Mesenchymal stem cell (in vitro differentiated cells and primary cell): ENCODE results near the gene SUDS3.

ENCODE experiments used
- DNase-seq: peaks from one replicate; pipeline ENCODE4 v3.0.0-alpha.2; 2013
- H2AFZ ChIP-seq: one replicate; pipeline ENCODE4 v1.6.1; 2013; ENCODE audit warnings: low read depth, mild to moderate bottlenecking, control low read depth, inconsistent platforms, low read length, moderate library complexity
- H2AK5ac ChIP-seq: 2 replicates; pipeline ENCODE4 v1.6.1; 2013; ENCODE audit warnings: low read length, moderate library complexity, mild to moderate bottlenecking, inconsistent platforms; ENCODE audit not compliant: severe bottlenecking
- H2BK120ac ChIP-seq: one replicate; pipeline ENCODE4 v1.6.1; 2013; ENCODE audit warnings: low read depth, mild to moderate bottlenecking, inconsistent platforms, low read length, moderate library complexity
- H2BK12ac ChIP-seq, 2 experiments: one replicate each; pipeline ENCODE4 v1.6.1; 2013; ENCODE audit warnings: inconsistent platforms in 2 of 2, low read length in 2 of 2, mild to moderate bottlenecking in 2 of 2, moderate library complexity in 2 of 2, control low read depth in 1 of 2
- H2BK15ac ChIP-seq: one replicate; pipeline ENCODE4 v1.6.1; 2013; ENCODE audit warnings: mild to moderate bottlenecking, low read depth, inconsistent platforms; ENCODE audit not compliant: poor library complexity, severe bottlenecking
- H2BK5ac ChIP-seq: 2 replicates; pipeline ENCODE4 v1.6.1; 2013; ENCODE audit warnings: low read depth, mild to moderate bottlenecking, low read length, control low read depth, inconsistent platforms; ENCODE audit not compliant: poor library complexity, severe bottlenecking
- H3K14ac ChIP-seq, 2 experiments: one replicate each; pipeline ENCODE4 v1.6.1; 2013; ENCODE audit warnings: inconsistent platforms in 2 of 2, low read length in 2 of 2, control low read depth in 1 of 2, mild to moderate bottlenecking in 1 of 2, moderate library complexity in 1 of 2
- H3K18ac ChIP-seq, 2 experiments: one replicate each; pipeline ENCODE4 v1.6.1; 2013; ENCODE audit warnings: inconsistent platforms in 2 of 2, low read length in 2 of 2, control low read depth in 1 of 2, low read depth in 1 of 2, mild to moderate bottlenecking in 1 of 2
- H3K23ac ChIP-seq, 2 experiments: one replicate each; pipeline ENCODE4 v1.6.1; 2013; ENCODE audit warnings: inconsistent platforms in 2 of 2, low read length in 2 of 2, mild to moderate bottlenecking in 2 of 2, moderate library complexity in 2 of 2, control low read depth in 1 of 2
- H3K27ac ChIP-seq: 2 replicates; pipeline ENCODE4 v1.5.1; 2013; ENCODE audit warnings: mild to moderate bottlenecking, moderate library complexity, low read length, control low read depth, inconsistent platforms; ENCODE audit not compliant: poor library complexity, severe bottlenecking
- H3K27me3 ChIP-seq, 2 experiments: 2 replicates each; pipeline versions ENCODE4 v1.6.1 to v1.7.0; 2013; ENCODE audit warnings: low read length in 2 of 2, mild to moderate bottlenecking in 2 of 2, moderate library complexity in 2 of 2, control low read depth in 1 of 2, inconsistent platforms in 1 of 2; ENCODE audit not compliant: control insufficient read depth in 1 of 2, insufficient read depth in 1 of 2
- H3K36me3 ChIP-seq, 2 experiments: 2 replicates each; pipeline versions ENCODE4 v1.6.1 to v1.7.0; 2013; ENCODE audit warnings: low read length in 2 of 2, control low read depth in 1 of 2, inconsistent platforms in 1 of 2, low read depth in 1 of 2, mild to moderate bottlenecking in 1 of 2; ENCODE audit not compliant: insufficient read depth in 2 of 2, control insufficient read depth in 1 of 2
- H3K4ac ChIP-seq, 2 experiments: one replicate each; pipeline ENCODE4 v1.6.1; 2013; ENCODE audit warnings: inconsistent platforms in 2 of 2, low read length in 2 of 2, mild to moderate bottlenecking in 2 of 2, moderate library complexity in 2 of 2, control low read depth in 1 of 2, low read depth in 1 of 2
- H3K4me1 ChIP-seq: 2 replicates; pipeline ENCODE4 v1.6.1; 2013; ENCODE audit warnings: low read depth, low read length, control low read depth; ENCODE audit not compliant: control insufficient read depth, insufficient read depth
- H3K4me2 ChIP-seq: 2 replicates; pipeline ENCODE4 v1.6.1; 2013; ENCODE audit warnings: low read length, mild to moderate bottlenecking, inconsistent platforms; ENCODE audit not compliant: poor library complexity, severe bottlenecking
- H3K4me3 ChIP-seq, 2 experiments: 2 replicates each; pipeline versions ENCODE4 v1.5.1 to v1.7.0; 2013; ENCODE audit warnings: low read length in 2 of 2, mild to moderate bottlenecking in 2 of 2, control low read depth in 1 of 2, low read depth in 1 of 2; ENCODE audit not compliant: insufficient read depth in 1 of 2
- H3K79me1 ChIP-seq: replicated peaks from 2 replicates; pipeline ENCODE4 v1.6.1; 2013; ENCODE audit warnings: mild to moderate bottlenecking, control low read depth, low read length, inconsistent platforms; ENCODE audit not compliant: poor library complexity, severe bottlenecking
- H3K9ac ChIP-seq: 2 replicates; pipeline ENCODE4 v1.7.0; 2013; ENCODE audit warnings: mild to moderate bottlenecking, low read length, moderate library complexity
- H3K9me3 ChIP-seq: 2 replicates; pipeline ENCODE4 v1.7.0; 2013; ENCODE audit warnings: mild to moderate bottlenecking, low read length; ENCODE audit not compliant: control insufficient read depth
- H4K8ac ChIP-seq: one replicate; pipeline ENCODE4 v1.6.1; 2013; ENCODE audit warnings: inconsistent platforms, mild to moderate bottlenecking, low read length, moderate library complexity
- H4K91ac ChIP-seq: one replicate; pipeline ENCODE4 v1.6.1; 2013; ENCODE audit warnings: mild to moderate bottlenecking, low read length, inconsistent platforms
- WGBS: methylation state at CpG from one replicate; pipeline ENCODE4 v1.1.7; 2013; ENCODE audit warnings: mixed read lengths; 5-methylcytosine and 5-hydroxymethylcytosine counted together

Gene SUDS3

DNA sequence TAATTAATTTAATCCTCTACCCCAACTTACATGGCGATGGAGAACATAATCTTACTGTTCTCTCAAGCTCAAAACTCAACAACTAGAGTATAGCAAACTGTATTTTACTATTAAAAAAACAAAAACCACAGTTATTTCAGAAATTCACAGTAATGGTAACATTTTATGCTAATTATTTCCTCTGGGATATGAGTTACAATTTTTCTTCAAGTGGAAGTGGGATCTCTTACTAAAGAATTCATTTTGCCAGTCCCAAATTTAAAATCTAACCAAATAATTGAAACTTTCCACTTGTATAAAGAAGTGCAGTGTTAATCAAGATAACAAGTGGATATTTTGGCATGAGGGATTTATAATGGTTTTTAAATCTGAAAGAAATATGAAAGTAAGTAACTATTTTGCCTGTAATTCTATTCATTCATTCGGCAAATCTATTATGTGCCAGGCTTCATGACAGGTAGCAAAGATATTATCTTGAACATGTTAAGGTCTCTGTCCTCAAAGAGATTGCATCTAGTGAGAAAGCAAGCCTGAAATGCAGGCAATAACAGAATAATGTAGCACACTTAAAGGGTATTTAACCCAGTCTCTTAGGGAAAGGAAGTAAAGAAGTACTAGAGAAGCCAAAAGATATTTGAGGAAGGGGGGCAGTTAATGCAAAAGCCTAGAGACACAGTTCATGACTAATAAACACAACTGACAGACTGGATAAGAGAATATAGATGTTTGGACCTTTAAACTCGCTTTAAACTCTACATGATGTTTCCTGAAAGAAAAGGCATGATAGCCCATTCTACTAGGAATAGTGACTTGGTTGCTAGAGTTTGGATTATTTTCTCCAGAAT, 47.6 kb upstream of the SUDS3 start:
- Histone ChIP-seq H3K36me3 (peaks cover 0 to 3% of the 10 kb centered on the region in 2 experiments), H3K4me3 (no peak overlapping the region), H2BK5ac (no peak overlapping the region), H2BK12ac (no peak overlapping the region), H4K91ac (no peak overlapping the region), H2AK5ac (no peak overlapping the region), H3K27me3 (no peaks in the 10 kb centered on the region), H3K18ac (no peak overlapping the region), H2AFZ (no peak overlapping the region), H3K27ac (no peak overlapping the region), H3K23ac (no peak overlapping the region), H3K4me1 (no peaks in the 10 kb centered on the region), H2BK120ac (no peak overlapping the region), H3K4me2 (no peak overlapping the region), H4K8ac (no peak overlapping the region), H3K9ac (no peak overlapping the region), H3K14ac (no peak overlapping the region), H2BK15ac (no peak overlapping the region), H3K9me3 (no peaks in the 10 kb centered on the region), H3K4ac (no peak overlapping the region), H3K79me1 (no peaks in the 10 kb centered on the region)
- 67% methylated on average over 1 of the region's 3 CpGs for WGBS
- peak; percentile 52 for DNase-seq

DNA sequence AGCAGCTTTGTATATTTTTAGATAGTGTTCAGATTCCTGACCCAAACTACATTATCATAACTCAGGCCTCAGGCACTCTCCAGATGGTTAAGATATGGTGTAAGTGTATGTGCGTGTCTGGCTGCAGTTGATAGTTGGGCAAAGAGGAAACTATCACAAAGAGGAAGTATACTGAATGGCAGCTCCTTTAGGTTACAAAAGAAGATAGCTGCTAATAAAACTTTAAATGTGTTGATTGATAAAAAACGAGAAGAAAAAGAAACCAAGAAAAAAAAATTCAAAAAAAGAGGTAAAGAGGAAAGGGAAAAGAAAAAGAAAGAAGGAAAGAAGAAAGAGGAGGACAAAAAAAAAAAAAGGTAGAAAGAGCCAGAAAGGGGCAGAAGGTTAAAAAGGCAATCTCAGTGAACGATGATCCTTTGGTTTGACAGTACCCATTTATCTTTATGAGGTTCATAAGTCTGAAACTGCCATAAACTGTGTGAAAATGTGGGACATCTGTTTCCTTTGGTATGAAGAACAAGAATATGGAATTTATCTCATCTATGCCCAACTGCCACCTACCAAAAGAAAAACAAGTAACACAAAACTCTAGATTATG, 45.8 kb upstream of the SUDS3 start:
- no peak overlapping the region for H3K4me2 ChIP-seq
- no peak overlapping the region for H3K9ac ChIP-seq
- H3K27ac ChIP-seq = no peak overlapping the region
- H3K79me1 ChIP-seq = no peaks in the 10 kb centered on the region
- H2BK12ac ChIP-seq = no peak overlapping the region
- H2BK15ac ChIP-seq = no peak overlapping the region
- H3K14ac ChIP-seq = no peak overlapping the region
- H4K8ac ChIP-seq = no peak overlapping the region
- no peaks in the 10 kb centered on the region for H3K27me3 ChIP-seq
- DNase-seq = peak; percentile 91
- no peak overlapping the region for H3K23ac ChIP-seq
- H2AK5ac ChIP-seq = no peak overlapping the region
- H3K18ac ChIP-seq = no peak overlapping the region
- no peak overlapping the region for H2BK120ac ChIP-seq
- no peaks in the 10 kb centered on the region for H3K4me1 ChIP-seq
- H3K4ac ChIP-seq = no peak overlapping the region
- H3K36me3 ChIP-seq = peaks cover 0 to 3% of the 10 kb centered on the region in 2 experiments
- no peak overlapping the region for H3K4me3 ChIP-seq
- no peaks in the 10 kb centered on the region for H3K9me3 ChIP-seq
- no peak overlapping the region for H2BK5ac ChIP-seq
- WGBS = 42% methylated on average over 3 of the region's 3 CpGs
- no peak overlapping the region for H4K91ac ChIP-seq
- no peak overlapping the region for H2AFZ ChIP-seq

DNA sequence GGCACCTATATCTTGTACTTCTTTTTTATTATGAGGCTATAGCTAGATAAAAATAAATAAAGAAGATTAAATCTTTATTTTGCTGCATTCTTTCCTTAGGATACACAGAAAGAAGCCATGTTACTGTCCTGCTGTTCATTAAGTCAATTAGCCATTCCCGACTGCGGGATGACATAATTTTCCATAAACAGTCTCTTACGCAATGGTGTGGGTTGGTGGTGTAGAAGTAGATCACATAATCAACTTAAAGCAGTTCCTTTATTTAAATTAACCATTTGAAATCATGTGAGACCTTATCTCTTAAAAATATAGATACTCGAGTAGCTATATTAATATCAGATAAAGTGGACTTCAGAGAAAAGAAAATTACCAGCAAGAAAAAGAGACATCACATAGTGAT, 43.8 kb upstream of the SUDS3 start:
- Histone ChIP-seq H3K9me3 (no peaks in the 10 kb centered on the region), H3K79me1 (no peaks in the 10 kb centered on the region), H2BK15ac (no peak overlapping the region), H3K9ac (no peak overlapping the region), H3K4me3 (no peak overlapping the region), H3K4me2 (no peak overlapping the region), H2BK12ac (no peak overlapping the region), H4K91ac (no peak overlapping the region), H3K27ac (no peak overlapping the region), H2BK5ac (no peak overlapping the region), H2AK5ac (no peak overlapping the region), H3K14ac (no peak overlapping the region), H2BK120ac (no peak overlapping the region), H3K36me3 (no peaks in the 10 kb centered on the region), H3K4ac (no peak overlapping the region), H4K8ac (no peak overlapping the region), H2AFZ (no peak overlapping the region), H3K27me3 (no peaks in the 10 kb centered on the region), H3K18ac (no peak overlapping the region), H3K4me1 (no peaks in the 10 kb centered on the region), H3K23ac (no peak overlapping the region)
- 60% methylated on average over 2 of the region's 4 CpGs for WGBS
- DNase-seq = peak; percentile 80

DNA sequence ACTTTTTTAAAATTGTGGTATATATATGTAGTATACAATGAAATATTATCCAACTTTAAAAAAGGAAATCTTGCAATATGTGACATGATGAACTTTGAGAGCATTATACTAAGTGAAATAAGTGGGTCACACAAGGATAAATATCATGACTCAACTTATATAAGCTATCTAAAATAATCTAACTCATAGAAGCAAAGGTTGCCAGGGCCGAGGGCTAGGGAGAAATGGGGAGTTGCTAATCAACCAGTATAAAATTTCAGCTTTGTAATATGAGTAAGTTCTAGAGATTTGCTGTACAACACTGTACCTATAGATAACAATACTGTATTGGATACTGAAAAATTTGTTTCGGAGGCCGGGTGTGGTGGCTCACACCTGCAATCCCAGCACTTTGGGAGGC, 42.1 kb upstream of the SUDS3 start:
- no peaks in the 10 kb centered on the region for H3K9me3 ChIP-seq
- H3K9ac ChIP-seq = no peak overlapping the region
- no peak overlapping the region for H3K4me2 ChIP-seq
- peaks cover 2% of the 10 kb centered on the region for H3K79me1 ChIP-seq
- H4K8ac ChIP-seq = no peak overlapping the region
- H3K14ac ChIP-seq = no peak overlapping the region
- no peak overlapping the region for H3K4ac ChIP-seq
- H2AFZ ChIP-seq = no peak overlapping the region
- 100% methylated on average over 2 of the region's 3 CpGs for whole genome bisulfite sequencing
- H3K36me3 ChIP-seq = no peaks in the 10 kb centered on the region
- no peaks in the 10 kb centered on the region for H3K27me3 ChIP-seq
- H2BK15ac ChIP-seq = no peak overlapping the region
- H3K18ac ChIP-seq = no peak overlapping the region
- H2BK12ac ChIP-seq = no peak overlapping the region
- H2BK120ac ChIP-seq = no peak overlapping the region
- H3K4me3 ChIP-seq = no peak overlapping the region
- H3K4me1 ChIP-seq = no peaks in the 10 kb centered on the region
- H3K23ac ChIP-seq = no peak overlapping the region
- DNase-seq = no peak
- no peak overlapping the region for H4K91ac ChIP-seq
- no peak overlapping the region for H3K27ac ChIP-seq
- no peak overlapping the region for H2AK5ac ChIP-seq
- H2BK5ac ChIP-seq = no peak overlapping the region
